UCSD-AML1 (cell line): ENCODE data around the gene CMIP.
A peak's percentile ranks its signal among the peaks of the same experiment; 100 is the strongest.

Source experiments
- DNase-seq: peaks from one replicate; lab custom pipeline; 2025; ENCODE audit not compliant: unreplicated experiment; lab: John Stamatoyannopoulos, UW

CMIP gene

DNA sequence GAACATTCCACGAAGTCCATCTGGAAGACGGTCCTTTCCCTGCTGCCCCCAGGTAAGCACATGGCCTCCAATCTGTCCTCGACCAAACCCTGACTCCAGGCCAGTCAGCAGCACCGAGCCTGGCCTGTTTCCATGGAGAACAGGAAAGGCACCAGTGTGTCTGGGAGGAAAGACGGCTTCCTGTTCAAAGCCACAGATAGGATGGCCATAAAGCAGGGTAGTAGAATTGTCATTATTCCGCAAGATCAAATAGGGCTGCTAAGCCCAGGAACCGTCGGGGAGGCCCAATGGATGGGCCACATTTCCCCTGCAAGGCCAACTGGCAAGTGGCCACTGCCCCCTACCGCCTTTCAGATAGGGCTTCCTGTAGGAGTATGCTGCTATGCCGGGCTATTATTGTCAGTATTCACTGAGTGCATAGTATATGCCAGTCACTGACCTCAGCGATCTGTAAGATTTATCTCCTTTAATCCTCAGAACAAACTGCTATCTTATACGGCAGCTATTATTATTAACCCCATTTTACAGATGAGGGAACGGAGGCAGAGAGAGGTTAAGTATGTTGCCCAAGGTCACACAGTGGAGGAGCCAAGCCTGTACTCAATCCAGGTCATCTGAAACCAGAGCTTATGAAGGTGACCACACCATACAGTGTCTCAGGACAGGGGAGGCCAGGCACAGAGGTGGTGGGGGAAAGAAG lies 311.5 kb downstream of the CMIP start:
- peak; percentile 90 for DNase-seq

- DNase-seq, result peak; percentile 56
These were observed 312.2 kb downstream of the CMIP start for GRCh38 chr16:81756615-81757356.

GRCh38 chr16:81758376-81758775 lies 313.8 kb downstream of the CMIP start:
- no peak for DNase-seq
